Kidney (tissue), 14 donors: Measurements from ENCODE around the gene MAP2K2. TPM values are rescaled to one million over a fixed set of nuclear protein-coding genes. Genes with fewer than 3 reads are reported as not detected.

Source experiments
- DNase-seq, 5 donors: peaks; one replicate each; pipeline ENCODE4 v3.0.0-alpha.2; 2013 to 2020
- FAIRE-seq: peaks from 2 replicates; lab custom pipeline; 2012; peaks lifted over from hg19 to GRCh38; lab: Jason Lieb, UNC
- H3K27ac ChIP-seq, 2 donors: one replicate each; pipeline ENCODE4 v1.7.0; 2013; ENCODE audit warnings: low read depth in 2 of 2, low read length in 2 of 2, inconsistent platforms in 1 of 2
- H3K27me3 ChIP-seq: one replicate; pipeline ENCODE4 v1.7.1; 2013; ENCODE audit warnings: low read length, inconsistent platforms; ENCODE audit not compliant: control insufficient read depth, insufficient read depth
- H3K36me3 ChIP-seq, 3 donors: one replicate each; pipeline versions ENCODE4 v1.7.0 to v1.7.1; 2013; ENCODE audit warnings: low read length in 3 of 3, control low read depth in 1 of 3, inconsistent platforms in 1 of 3; ENCODE audit not compliant: insufficient read depth in 3 of 3, control insufficient read depth in 2 of 3
- H3K4me1 ChIP-seq, 3 donors: one replicate each; pipeline versions ENCODE4 v1.7.0 to v1.7.1; 2013; ENCODE audit warnings: low read length in 3 of 3, inconsistent platforms in 1 of 3, low read depth in 1 of 3; ENCODE audit not compliant: control insufficient read depth in 2 of 3, insufficient read depth in 2 of 3
- H3K4me3 ChIP-seq, 3 donors: one replicate each; pipeline versions ENCODE4 v1.7.0 to v1.8.1; 2013; ENCODE audit warnings: low read length in 3 of 3, control low read depth in 1 of 3, inconsistent platforms in 1 of 3
- H3K9ac ChIP-seq, 3 donors: one replicate each; pipeline versions ENCODE4 v1.7.0 to v1.7.1; 2013; ENCODE audit warnings: low read length in 3 of 3, control low read depth in 1 of 3, inconsistent platforms in 1 of 3
- H3K9me3 ChIP-seq, 3 donors: one replicate each; pipeline versions ENCODE4 v1.7.0 to v1.7.1; 2013; ENCODE audit warnings: low read length in 3 of 3, control low read depth in 1 of 3, inconsistent platforms in 1 of 3; ENCODE audit not compliant: control insufficient read depth in 2 of 3, insufficient read depth in 1 of 3
- CTCF ChIP-seq: IDR thresholded peaks from 3 replicates; pipeline ENCODE4 v1.5.1; 2012; ENCODE audit warnings: mild to moderate bottlenecking, moderate library complexity, borderline replicate concordance; ENCODE audit not compliant: insufficient read depth; ENCODE audit errors: extremely low read depth
- intact Hi-C: fragments of 100-400 bp; cut with DNase I; formaldehyde crosslinking; loops from one replicate; pipeline ENCODE4 v1.11.1; 2022
- polyA plus RNA-seq: library from polyadenylated mRNA; stranded (reverse); fragments of 350-450 nt; fragmentation: Illumina TruSeq; extraction: RNeasy Lipid Tissue Mini Kit (QIAGEN cat#74804); gene quantifications from one replicate; pipeline ENCODE4 v1.2.3, GENCODE V29; 2014; ENCODE audit warnings: low read depth, low replicate concordance; ENCODE audit not compliant: insufficient read depth
- total RNA-seq: library from RNA; stranded (reverse); fragmentation: NEBNext Ultra II Directional; extraction: Animal tissue kit (Norgen Biotek cat#: 25700); gene quantifications from one replicate; pipeline ENCODE4 v1.2.1, GENCODE V29; 2021
- donor health status: control.
- donor health status: control.
- donor health status: control.
- donor health status: control.
- donor health status: control.
- donor health status: DM: yes; HTN: yes; CAD: no.
- donor health status: Normal renal cell carcinoma (clear cell type).

Gene MAP2K2
- total and polyA plus RNA-seq, 2 donors from 2014 or later: 105 to 138 TPM

- no peak for TF ChIP-seq CTCF
- DNase-seq (no peak), FAIRE-seq (no peak)
- Histone ChIP-seq H3K9me3 (no peaks in the 10 kb centered on the region), H3K27me3 (no peaks in the 10 kb centered on the region), H3K4me1 (peaks cover 0 to 6% (median 4%) of the 10 kb centered on the region in 3 donors), H3K36me3 (no peaks in the 10 kb centered on the region), H3K9ac (no peak overlapping the region), H3K4me3 (no peak overlapping the region), H3K27ac (no peak overlapping the region)
- intact Hi-C loops: no loop called here
Observed at GRCh38 chr19:4088975-4089374, 34.9 kb downstream of the MAP2K2 start.

GRCh38 chr19:4087787-4088679 is 35.9 kb downstream of the MAP2K2 start:
- FAIRE-seq: no peak
- H3K27ac ChIP-seq: no peak overlapping the region

GRCh38 chr19:4086411-4086867 is 37.5 kb downstream of the MAP2K2 start:
- no peak overlapping the region for H3K9ac ChIP-seq
- no peak overlapping the region for H3K27ac ChIP-seq
- FAIRE-seq (no peak), DNase-seq (peak; percentile 58 to 85 (median 66))
- intact Hi-C loops: no loop called here
- H3K36me3 ChIP-seq: no peaks in the 10 kb centered on the region
- no peak for TF ChIP-seq CTCF
- H3K27me3 ChIP-seq: no peaks in the 10 kb centered on the region
- no peaks in the 10 kb centered on the region for H3K9me3 ChIP-seq
- peaks cover 0 to 7% (median 4%) of the 10 kb centered on the region in 3 donors for H3K4me1 ChIP-seq
- H3K4me3 ChIP-seq: no peak overlapping the region

More at GRCh38 chr19:4087787-4088679, 35.9 kb downstream of the MAP2K2 start:
- DNase-seq: no peak
- intact Hi-C loops: no loop called here
- no peaks in the 10 kb centered on the region for H3K36me3 ChIP-seq
- no peak overlapping the region for H3K9ac ChIP-seq
- no peak overlapping the region for H3K4me3 ChIP-seq
- H3K9me3 ChIP-seq: no peaks in the 10 kb centered on the region
- H3K27me3 ChIP-seq: no peaks in the 10 kb centered on the region
- no peak for TF ChIP-seq CTCF
- H3K4me1 ChIP-seq: peaks cover 0 to 7% (median 4%) of the 10 kb centered on the region in 3 donors
